Airway epithelial cell (primary cell): ENCODE results near the gene PATE2. TPM values are rescaled to one million over a fixed set of nuclear protein-coding genes. Genes with fewer than 3 reads are reported as not detected.

Source experiments
- total RNA-seq: library from RNA; depleted of rRNA; stranded (reverse); fragments of >200 nt; gene quantifications from 2 replicates; pipeline ENCODE4 v1.2.3, GENCODE V29; 2015

Gene PATE2
- total RNA-seq: not detected in 2 replicates

GRCh38 chr11:125778728-125779127 lies at the start of gene PATE2:
TSS of gene PATE2 (minus strand) at chr11:125778828. CDS start at chr11:125778773, 55 bp downstream.

GRCh38 chr11:125787827-125788226 lies 9.2 kb upstream of the PATE2 start, which contains the start of gene PATE3:
TSS of gene PATE3 (plus strand) at chr11:125788127. CDS start at chr11:125788152, 25 bp downstream.

GRCh38 chr11:125745979-125746378 lies 32.6 kb downstream of the PATE2 start, which contains the start of gene PATE1:
TSS of gene PATE1 (plus strand) at chr11:125746279. CDS start at chr11:125746305, 26 bp downstream.

Other genes starting within 250 kb of the PATE2 start
- 184 and 201 TPM in 2 replicates for gene EI24, start 209.4 kb downstream of the PATE2 start, total RNA-seq
- gene STT3A, start 186.0 kb downstream of the PATE2 start, total RNA-seq: 120 and 140 TPM in 2 replicates
- gene CHEK1, start 153.7 kb downstream of the PATE2 start, total RNA-seq: 28.4 and 29.5 TPM in 2 replicates
- not detected in 2 replicates for gene ACRV1, start 98.0 kb downstream of the PATE2 start, total RNA-seq
- not detected in 2 replicates for gene PATE1, start 32.5 kb downstream of the PATE2 start, total RNA-seq
- gene PATE3, start 9.3 kb upstream of the PATE2 start, total RNA-seq: not detected in 2 replicates
- gene PATE4, start 54.5 kb upstream of the PATE2 start, total RNA-seq: not detected in 2 replicates
- gene HYLS1, start 108.8 kb upstream of the PATE2 start, total RNA-seq: 3.9 and 7.2 TPM in 2 replicates
- gene PUS3, start 124.4 kb upstream of the PATE2 start, total RNA-seq: 10.4 and 11.8 TPM in 2 replicates
- gene DDX25, start 125.7 kb upstream of the PATE2 start, total RNA-seq: not detected in 2 replicates
- gene VSIG10L2, start 167.2 kb upstream of the PATE2 start, total RNA-seq: not detected in 2 replicates